SK-N-SH treated with all-trans-retinoic acid at 6 μM for 48 hours (cell line): Measurements from ENCODE around the gene CPSF7.

Experiments used
- ARNTL ChIP-seq: fragments of 450-650 bp; formaldehyde crosslinking; IDR thresholded peaks from 2 replicates; pipeline ENCODE4 v1.5.0; 2020; ENCODE audit warnings: low read depth, mild to moderate bottlenecking, moderate library complexity, borderline replicate concordance
- BACH2 ChIP-seq: fragments of 250-450 bp; sonication (Bioruptor Pico); IDR thresholded peaks from 2 replicates; pipeline ENCODE4 v1.9.0; 2021; ENCODE audit warnings: mild to moderate bottlenecking, borderline replicate concordance
- PATZ1 ChIP-seq: fragments of 250-450 bp; sonication (Bioruptor Pico); IDR thresholded peaks from 2 replicates; pipeline ENCODE4 v1.8.0; 2020; ENCODE audit warnings: mild to moderate bottlenecking, moderate library complexity, borderline replicate concordance
- POU6F1 ChIP-seq: fragments of 250-450 bp; sonication (Bioruptor Pico); IDR thresholded peaks from 2 replicates; pipeline ENCODE4 v1.8.0; 2021; ENCODE audit warnings: low read depth, mild to moderate bottlenecking, moderate library complexity, borderline replicate concordance

- TF ChIP-seq ARNTL: no peak
- no peak for TF ChIP-seq PATZ1 (CRISPR knock-in tag)
- TF ChIP-seq BACH2 (CRISPR knock-in tag): no peak
- no peak for TF ChIP-seq POU6F1 (CRISPR knock-in tag)
These were observed 39.6 kb downstream of the CPSF7 start for GRCh38 chr11:61390161-61390560.
